ENCODE data around the gene FOXD4.
"Not testable (repeated sequence)": the region's sequence is repeated elsewhere in the genome, so short reads cannot be mapped to it uniquely, and the experiment has no call there.

FOXD4 gene

DNA sequence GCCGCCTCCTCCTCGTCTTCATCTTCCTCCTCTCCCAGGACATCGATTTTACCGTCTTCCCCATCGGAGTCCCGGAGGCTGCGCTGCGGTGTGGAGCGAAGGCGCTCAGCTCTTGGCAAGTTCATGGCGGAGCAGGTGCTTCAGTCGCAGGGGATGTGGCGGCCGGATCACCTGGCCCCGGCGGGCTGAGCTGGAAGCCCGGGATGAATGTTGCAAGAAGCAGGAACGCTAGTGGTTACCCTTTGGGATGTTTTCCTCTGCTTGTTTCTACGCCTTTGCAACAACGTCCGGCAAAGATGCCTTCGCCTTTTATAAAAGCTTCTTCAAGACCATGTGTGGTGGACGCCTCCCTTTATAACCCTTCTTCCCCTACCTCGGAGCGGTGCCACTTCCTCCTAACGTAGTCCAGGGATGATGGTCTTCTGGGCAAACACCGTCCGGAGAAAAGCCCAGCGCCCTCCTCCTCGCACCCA is at the start of gene FOXD4:
FOXD4 (minus strand) TSS at position 423 of the 473 bp plus-strand sequence; CDS start at position 125, 298 bp downstream.
- DNase-seq (ENCODE audit: low read depth) = not testable (repeated sequence)

DNA sequence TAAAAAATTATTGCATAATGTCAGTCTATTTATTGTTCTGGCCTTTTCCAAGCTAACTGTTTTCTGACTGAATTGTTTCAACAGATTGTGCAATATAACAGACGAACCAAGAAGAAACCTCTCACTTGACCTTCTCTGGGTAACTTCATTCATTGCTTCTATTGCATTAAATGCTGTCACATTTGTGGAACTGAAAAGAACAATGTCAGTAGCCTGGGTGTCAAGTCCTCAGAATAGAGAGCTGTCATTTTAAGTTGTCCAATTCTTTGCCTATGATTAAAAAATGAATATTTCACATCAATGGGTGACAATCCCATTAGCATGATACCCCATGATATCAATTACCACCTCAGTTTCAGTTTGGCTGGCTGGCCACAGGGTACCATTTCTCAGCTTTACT is 41.7 kb upstream of the FOXD4 start:
- DNase-seq (ENCODE audit: low read depth) = not testable (repeated sequence)

DNA sequence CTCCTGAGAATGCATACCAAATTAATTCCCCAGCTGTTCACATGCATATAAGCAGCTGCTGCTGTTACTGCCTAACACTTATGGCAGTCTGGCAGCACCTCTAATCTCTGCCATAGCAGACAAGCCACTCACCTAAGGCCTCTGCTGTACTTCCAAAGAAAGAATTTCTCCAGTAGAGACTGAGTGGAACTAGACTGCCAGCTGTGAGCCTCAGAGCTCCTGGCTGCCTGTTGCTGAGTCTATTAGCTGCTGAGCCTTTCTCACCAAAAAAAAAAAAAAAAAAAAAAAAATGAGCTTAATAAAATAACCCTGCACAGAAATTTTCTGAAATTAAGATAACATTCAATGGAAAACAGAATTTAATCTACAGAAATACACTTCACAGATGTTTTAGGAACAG is 33.0 kb upstream of the FOXD4 start:
- not testable (repeated sequence) for DNase-seq (ENCODE audit: low read depth)

DNA sequence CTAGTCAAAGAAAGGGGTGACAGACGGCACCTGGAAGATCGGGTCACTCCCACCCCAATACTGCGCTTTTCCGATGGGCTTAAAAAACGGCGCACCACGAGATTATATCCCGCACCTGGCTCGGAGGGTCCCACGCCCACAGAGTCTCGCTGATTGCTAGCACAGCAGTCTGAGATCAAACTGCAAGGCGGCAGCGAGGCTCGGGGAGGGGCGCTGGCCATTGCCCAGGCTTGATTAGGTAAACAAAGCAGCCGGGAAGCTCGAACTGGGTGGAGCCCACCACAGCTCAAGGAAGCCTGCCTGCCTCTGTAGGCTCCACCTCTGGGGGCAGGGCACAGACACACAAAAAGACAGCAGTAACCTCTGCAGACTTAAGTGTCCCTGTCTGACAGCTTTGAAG is 21.7 kb upstream of the FOXD4 start:
- not testable (repeated sequence) for DNase-seq (ENCODE audit: low read depth)

DNA sequence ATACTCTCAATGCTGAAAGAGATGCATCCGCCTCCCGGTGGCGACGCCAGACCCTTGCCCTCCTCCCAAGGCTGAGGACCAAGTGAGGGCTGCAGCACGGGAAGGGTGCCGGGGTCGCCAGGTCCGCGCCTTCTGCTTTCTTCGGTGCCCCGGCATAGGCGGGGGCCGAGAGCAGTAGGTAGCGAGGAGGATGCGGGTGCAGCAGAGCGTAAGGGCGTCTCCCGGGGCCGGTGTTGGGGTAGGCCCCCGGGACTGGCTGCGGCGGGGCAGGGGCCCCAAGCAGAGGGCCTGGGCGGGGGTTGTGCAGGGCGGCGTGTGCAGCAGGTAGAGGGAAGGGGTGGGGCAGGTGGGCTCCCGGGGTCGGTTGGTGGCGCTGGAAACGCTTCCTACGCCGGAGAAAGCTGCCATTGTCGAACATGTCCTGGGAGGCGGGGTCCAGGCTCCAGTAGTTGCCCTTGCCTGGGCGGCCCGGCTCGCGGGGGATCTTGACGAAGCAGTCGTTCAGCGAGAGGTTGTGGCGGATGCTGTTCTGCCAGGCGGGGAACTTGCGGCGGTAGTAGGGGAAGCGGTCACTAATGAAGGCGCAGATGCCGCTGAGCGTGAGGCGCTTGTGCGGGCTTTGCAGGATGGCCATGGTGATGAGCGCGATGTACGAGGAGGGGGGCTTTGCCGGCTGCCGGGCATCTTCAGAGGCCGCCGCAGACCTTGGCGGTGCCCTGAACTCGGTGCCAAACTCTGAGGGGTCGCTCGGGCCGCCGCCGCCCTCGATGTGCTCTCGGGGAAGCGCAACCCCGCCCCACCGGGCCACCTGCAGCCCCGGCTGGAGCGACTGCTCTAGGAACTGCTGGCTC is 848 bp downstream of the FOXD4 start:
- not testable (repeated sequence) for DNase-seq (ENCODE audit: low read depth)

DNA sequence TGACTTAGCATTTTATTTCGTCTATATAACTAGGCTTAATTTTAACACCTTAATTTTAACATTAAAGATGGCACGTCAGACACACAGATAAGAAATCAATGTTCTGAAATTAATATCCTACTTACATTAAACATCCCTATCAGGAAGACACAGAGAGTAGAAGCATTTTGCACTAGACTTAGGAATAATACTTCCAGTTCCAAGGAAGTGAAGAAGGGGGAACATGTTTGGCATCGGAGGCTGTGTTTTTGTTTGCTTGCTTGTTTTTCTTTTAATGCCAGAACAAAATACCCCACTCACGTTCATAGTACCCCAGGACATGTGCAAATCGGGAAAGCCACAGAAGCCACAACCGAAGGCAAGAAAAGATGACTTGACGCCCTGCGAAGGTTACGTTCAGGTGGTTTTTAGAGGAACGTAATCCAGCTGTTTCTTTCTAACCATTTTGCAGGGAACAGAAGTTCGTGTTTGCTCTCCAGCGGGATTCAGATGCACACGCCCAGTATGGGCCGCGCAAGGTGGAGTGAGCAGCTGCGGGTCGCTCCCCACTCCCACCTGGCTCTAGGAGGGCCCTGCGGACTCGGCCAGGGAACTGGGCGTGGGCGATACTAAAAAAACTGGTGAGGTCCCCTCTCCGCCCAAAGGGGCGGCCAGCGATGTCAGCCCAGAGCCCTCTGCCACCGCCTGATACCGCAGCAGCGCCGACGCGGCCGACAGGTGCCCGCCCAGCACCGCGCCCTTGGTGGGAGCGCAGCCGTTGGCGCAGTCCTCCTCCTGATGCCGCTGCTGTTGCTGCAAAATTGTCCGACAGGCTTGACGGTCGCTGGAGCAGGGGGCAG is 1.8 kb downstream of the FOXD4 start:
- DNase-seq (ENCODE audit: low read depth) = not testable (repeated sequence)

DNA sequence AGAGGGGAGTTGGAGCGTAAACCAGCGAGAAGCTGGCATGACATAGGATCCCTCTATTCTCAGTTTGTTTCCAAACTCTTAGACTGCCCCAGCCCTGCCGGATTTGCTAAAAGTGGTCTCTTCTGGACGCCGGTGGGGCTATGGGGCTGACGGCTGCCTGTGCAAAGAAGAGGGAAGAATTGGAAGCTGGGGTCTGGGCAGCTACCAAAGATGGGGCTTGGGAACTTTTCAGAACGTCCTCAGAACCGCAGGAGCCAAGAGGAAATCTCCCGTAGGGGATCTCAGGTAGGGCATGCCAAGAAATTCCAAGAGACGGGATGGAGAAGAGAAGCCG is 3.1 kb downstream of the FOXD4 start:
- not testable (repeated sequence) for DNase-seq (ENCODE audit: low read depth)

DNA sequence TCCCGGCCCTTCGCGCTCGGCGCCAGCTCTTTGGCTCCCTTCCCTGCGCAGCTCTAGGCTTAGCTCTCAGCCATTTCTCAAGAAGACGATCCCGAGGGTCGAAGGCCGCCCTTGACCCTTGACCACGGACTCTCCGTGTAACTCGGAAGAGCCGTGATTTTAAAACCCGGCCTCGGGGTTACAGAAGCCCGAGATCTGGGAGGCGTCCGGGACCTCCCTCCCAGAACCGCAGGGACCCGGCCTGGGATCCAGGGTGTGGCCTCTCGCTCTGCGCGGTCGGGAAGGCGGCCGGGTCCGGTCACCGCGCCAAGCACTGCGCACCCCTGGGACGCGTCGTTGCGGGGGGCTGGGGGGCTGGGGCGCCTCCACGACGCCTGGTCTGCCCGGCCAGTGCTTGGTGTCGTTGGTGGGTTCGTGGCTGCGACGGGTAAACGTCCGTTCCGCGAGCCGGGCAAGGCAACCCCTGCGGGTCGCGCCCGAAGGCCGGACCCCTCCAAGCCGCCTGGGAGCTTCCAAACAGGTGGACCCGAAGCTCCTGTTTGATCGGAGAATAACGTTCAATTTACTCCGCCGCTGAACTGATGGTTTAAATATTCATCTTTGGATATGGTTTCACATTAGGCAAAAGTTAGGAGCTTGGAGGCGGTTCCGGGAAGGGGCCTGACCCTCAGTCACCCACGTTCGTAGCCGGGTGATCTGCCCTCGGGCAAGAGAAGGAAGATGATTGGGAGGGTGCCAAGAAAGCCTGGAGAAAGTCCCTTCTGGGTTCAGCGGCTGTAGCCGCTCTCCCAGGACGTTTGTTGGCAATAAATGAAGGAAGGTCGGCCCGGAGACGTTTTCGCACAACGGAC is 3.7 kb downstream of the FOXD4 start:
- not testable (repeated sequence) for DNase-seq (ENCODE audit: low read depth)

DNA sequence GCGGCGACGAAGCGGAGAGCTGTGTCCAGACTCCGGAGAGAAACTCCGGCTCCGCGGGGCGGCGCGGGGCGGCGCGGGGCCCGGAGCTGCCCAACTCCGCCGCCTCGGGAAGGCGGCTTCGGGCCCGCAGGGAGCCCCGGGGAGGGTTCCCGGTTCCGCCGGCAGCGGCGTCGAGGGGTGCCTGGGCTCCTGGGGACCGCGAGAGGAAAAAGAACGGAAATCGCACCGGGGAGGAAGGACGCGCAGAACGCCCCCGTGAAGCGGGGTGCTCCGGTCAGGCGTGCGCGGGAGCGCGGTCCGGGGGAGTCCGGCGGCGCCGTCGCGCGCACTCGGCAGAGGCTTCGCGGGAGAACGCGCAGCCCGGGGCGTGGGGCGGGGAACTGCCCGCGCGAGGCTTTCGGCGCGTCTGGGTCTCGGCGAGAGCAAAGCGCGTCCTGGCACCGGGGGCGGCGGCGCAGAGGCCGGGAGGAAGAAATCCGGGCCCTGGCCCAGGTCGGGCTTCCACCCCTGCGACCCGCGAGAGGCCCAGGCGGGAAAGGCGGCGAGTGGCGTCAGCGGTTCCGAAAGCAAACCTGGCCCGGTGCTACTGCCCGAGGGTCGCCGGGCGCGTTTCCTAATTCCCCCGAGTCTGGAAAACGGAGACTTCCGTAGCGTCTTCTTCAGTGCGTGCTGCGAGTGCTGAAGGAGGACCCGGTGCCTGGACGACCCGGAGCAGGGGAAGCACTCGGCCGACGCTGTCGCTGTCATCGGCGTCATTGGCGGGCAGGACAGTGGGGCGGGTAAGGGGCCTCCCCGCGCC is 4.5 kb downstream of the FOXD4 start:
- not testable (repeated sequence) for DNase-seq (ENCODE audit: low read depth)

DNA sequence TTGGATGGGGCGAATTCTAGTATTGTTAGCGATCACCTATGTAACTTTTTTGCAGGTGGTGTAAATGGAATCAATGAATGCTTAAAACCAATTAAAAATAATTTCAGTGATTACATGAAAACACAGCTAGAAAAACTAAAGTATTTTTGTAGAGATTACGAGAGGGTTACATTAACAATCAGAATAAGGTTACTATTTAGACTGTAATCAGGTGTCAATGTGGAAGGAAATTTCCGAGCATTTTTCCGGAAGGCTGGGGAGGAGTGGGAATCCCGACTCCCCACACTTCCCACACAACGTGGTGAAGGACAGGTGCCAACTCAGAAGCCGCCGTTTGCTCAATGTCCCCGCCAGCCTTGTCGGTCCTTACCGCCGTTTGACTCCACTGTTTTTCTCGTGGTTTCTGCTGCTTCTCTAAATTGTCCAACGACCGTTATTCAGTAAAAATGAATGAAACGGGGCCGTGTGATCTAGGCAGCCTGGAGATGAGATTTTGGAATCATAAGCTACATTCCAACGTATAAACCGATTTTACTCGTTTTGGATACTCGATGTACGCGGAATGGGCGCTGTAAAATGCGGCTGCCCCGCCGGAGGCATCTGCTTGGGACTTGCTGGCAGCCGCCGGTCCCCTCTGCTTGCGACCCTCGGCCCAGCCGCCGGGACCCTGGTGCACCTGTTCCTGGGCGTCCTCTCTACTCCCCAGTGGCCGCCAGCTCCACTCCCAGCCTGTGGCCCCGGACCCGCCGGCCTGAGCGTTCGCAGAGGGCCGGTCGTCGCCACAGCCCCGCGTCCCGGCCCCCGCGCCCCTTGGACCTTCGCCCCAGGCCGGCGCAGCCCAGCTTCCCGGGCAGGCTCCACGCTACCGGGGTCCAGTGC is 5.4 kb downstream of the FOXD4 start:
- not testable (repeated sequence) for DNase-seq (ENCODE audit: low read depth)

DNA sequence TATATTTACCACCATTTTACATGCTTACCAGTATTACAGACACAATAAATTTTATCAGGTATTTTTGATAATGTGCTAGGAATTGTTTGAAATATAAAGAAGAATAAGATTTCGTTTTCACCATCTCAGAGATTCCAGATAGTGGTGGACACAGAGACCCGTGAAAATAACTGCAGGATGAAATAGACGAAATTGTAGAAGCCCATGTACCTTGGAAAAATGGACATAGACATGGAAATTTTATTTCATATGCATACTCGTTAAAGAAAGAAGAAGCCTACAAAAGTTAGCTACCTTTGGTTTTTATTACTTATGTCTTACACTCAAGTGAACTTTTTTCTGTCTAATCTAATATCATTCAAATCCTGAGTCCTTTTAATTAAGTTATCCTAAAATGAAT is 7.5 kb downstream of the FOXD4 start:
- DNase-seq (ENCODE audit: low read depth) = not testable (repeated sequence)

DNA sequence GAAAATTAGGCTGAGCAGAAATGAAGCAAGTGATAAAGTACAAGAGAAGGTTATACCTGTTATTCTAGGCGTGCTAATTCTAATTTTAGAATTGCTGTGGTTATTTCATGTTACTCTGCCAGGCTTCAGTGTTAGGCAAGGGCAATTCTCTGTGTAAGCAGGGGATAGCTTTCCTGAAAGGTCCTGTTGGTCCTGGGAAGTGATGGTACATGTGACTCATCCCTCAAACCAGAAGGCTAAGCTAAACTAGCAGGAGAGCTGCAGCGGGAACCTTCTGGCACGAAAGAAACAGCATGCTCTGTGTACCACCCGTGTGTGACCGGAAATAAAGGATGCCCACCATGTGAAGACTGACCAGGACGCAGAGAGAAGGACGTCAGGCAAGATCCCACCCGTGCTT is 8.7 kb downstream of the FOXD4 start:
- not testable (repeated sequence) for DNase-seq (ENCODE audit: low read depth)

DNA sequence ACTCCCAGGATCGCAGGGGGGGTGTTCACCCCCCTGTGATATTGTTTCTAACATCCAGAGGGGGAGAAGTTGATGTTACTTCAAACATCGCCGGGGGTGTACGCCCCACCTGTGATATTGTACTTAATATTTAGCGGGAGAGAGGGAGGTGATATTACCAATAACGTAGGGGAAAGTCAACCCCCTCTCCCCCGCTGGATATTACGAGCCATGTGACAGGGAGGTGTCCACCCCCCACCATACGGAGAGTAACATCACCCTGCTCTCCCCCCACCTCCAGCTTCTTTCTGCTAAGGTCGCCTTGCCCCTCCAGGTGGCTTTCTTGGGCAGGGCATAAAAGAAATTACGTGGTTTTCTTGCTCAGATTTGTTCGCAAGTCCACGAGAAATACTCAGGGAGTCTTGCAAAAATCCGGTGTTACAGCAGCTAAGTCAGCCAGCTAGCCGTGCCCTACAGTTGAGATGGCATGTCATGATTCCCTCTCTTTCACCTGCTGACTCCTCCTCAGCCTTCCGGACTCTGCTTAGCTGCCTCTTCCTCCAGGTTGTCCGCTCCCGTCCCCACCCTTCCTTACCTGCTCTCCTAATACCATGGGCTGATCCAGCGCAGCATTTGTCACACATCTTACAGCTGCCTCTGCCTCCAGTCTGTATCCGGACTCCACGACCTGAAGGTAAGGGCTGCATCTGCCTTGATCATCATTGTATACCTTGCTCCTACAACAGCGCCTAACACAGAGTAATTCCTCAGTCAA is 9.3 kb downstream of the FOXD4 start:
- not testable (repeated sequence) for DNase-seq (ENCODE audit: low read depth)

DNA sequence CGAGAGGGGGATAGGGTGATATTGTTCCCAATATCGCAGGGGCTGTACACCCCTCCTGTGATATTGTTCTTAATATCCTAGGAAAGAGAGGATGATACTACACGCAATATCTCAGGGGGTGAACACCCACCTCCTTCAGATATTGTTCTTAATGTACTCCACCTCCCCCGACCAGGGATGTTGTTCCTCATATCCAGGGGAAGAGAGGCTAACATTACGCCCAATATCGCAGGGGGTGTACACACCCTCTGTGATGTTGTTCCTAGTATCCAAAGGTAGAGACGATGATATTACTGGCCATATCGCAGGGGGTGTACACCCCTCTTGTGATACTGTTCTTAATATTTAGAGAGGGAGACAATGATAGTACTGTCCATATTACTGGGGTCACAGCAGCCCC is 12.2 kb downstream of the FOXD4 start:
- DNase-seq (ENCODE audit: low read depth) = not testable (repeated sequence)

DNA sequence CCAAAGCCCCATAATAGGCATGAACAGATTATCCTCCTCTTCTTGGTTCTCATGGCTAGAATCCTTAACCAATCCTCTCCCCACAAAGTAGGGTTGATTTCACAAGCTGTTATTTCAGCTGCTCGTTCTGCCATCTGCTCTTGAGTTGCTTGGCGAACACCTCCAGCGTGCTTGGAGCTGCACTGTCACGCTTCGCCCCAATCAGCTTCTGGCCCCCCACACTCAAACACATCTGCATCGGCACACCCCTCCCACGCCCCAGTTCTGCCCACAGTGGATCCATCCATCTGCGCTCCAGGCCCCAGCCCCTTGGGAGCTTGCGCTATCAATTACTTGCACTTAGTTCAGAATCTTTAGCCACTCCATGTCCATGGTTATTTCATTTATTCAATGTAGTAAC is 17.8 kb downstream of the FOXD4 start:
- not testable (repeated sequence) for DNase-seq (ENCODE audit: low read depth)

DNA sequence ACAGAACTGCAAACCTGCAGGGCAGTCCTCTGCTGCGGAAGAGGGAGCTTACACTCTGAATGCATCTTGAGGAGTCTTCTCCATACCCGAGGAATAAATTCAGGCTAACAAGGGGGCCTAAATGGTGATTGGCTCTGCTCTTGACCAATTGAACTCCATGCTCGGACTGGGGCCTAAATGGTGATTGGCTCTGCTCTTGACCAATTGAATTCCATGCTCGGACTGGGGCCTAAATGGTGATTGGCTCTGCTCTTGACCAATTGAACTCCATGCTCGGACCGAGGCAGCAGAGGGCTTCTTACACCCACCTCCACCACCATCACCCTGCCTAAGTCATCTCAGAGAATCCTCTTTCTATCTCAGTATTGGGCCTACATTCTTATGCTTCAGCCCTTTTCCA is 18.4 kb downstream of the FOXD4 start:
- DNase-seq (ENCODE audit: low read depth) = not testable (repeated sequence)

DNA sequence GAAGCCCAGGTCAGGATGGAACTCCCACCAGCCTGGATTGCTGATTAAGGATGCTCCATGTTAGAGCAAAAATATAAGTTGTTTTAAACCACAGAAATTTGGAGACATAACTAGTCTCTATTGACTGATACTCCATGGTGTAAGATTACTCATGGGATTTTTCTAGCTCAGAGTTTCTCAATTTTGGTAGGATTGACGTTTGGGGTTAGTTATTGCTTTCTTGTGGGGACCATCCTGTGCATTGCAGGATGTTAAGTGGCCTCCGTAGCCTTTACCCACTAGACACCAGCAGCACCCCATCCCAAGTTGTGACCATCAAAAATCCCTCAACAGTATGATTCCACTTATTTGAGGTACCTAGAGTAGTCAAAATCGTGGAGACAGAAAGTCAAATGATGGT is 19.4 kb downstream of the FOXD4 start:
- not testable (repeated sequence) for DNase-seq (ENCODE audit: low read depth)

DNA sequence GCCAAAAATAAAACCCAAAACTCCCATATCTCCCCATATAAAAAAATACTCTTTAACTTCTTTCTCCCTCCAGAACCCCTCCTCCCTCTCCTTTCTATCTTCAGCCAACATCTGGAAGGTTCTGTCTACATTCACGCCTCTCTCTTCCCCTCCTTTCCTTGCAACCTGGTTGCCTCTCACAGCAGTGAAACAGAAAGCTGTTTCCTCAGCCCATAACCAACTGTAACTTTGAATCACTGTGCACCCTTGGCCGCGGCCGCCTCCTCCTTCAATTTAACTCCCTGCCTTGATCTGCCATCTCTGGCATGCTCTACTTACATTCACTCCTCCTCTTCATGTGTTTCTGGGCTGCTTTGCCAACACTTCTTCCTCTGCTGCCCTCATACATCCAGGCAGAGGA is 23.2 kb downstream of the FOXD4 start:
- DNase-seq (ENCODE audit: low read depth) = not testable (repeated sequence)

DNA sequence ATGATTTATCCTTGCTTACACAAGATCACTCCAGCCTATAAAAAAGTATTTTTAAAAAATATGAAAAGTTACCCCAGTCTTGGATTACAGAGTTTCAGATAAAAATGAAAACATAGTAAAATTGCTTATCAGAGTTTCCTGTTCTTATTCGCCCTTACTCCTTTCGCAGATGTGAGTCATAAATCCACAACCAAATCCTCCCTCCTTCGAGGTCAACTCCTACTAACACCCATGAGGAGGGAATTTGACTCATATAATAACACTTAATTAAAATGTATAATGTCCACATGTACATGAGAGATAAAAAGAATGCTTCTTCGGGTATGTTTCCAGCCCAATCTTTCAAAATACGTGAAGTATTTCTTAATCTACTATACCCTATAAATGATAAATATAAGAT is 23.9 kb downstream of the FOXD4 start:
- DNase-seq (ENCODE audit: low read depth) = not testable (repeated sequence)

Data from CMK (cell line).